Type B pancreatic cell (in vitro differentiated cells): Measurements from ENCODE around the gene INMT. TPM values are rescaled to one million over a fixed set of nuclear protein-coding genes. Genes with fewer than 3 reads are reported as not detected.

Experiments used
- DNase-seq: peaks from one replicate; pipeline ENCODE4 v3.0.0; 2021; ENCODE audit warnings: mixed read lengths; ENCODE audit not compliant: unreplicated experiment; ENCODE audit errors: extremely low spot score
- H3K27ac Mint-ChIP-seq: 2 replicates; pipeline ENCODE4 v1.8.0; 2021; ENCODE audit warnings: mild to moderate bottlenecking, mixed read lengths
- H3K27me3 Mint-ChIP-seq: 2 replicates; pipeline ENCODE4 v1.8.0; 2021; ENCODE audit warnings: mixed read lengths
- H3K36me3 Mint-ChIP-seq: 2 replicates; pipeline ENCODE4 v1.8.0; 2021; ENCODE audit warnings: mixed read lengths
- H3K4me1 Mint-ChIP-seq: one replicate; pipeline ENCODE4 v1.8.0; 2021; ENCODE audit warnings: mixed read lengths; ENCODE audit not compliant: unreplicated experiment
- H3K4me3 Mint-ChIP-seq: 2 replicates; pipeline ENCODE4 v1.8.0; 2021; ENCODE audit warnings: mild to moderate bottlenecking, mixed read lengths
- H3K9me3 Mint-ChIP-seq: 2 replicates; pipeline ENCODE4 v1.8.0; 2021; ENCODE audit warnings: mixed read lengths
- CTCF ChIP-seq: fragments of 200-600 bp; sonication (generic); conservative IDR thresholded peaks from 2 replicates; pipeline ENCODE4 v1.5.0; 2021; ENCODE audit warnings: antibody characterized with exemption, mild to moderate bottlenecking
- total RNA-seq: library from RNA; stranded (reverse); gene quantifications from 2 replicates; pipeline ENCODE4 v1.2.1, GENCODE V29; 2021; ENCODE audit warnings: low replicate concordance

INMT gene
- total RNA-seq, 1 donor from 2014 or later = not detected

GRCh38 chr7:30805931-30806330 lies 54.0 kb downstream of the INMT start:
- Mint-ChIP-seq H3K27me3 (no peaks in the 10 kb centered on the region), H3K27ac (no peak overlapping the region), H3K9me3 (no peaks in the 10 kb centered on the region), H3K36me3 (peaks cover 10% of the 10 kb centered on the region), H3K4me1 (peaks cover 6% of the 10 kb centered on the region), H3K4me3 (no peak overlapping the region)
- no peak for TF ChIP-seq CTCF
- DNase-seq = no peak

Other genes starting within 250 kb of the INMT start
- 72.6 and 105 TPM in 2 replicates for gene GGCT, start 247.3 kb upstream of the INMT start, total RNA-seq
- gene GARS1, start 157.3 kb upstream of the INMT start, total RNA-seq = 111 and 157 TPM in 2 replicates
- gene CRHR2, start 69.7 kb upstream of the INMT start, total RNA-seq = 0.21 and 0.27 TPM in 2 replicates
- gene MINDY4, start 19.3 kb downstream of the INMT start, total RNA-seq = 5.4 and 8.4 TPM in 2 replicates
- gene AQP1, start 159.7 kb downstream of the INMT start, total RNA-seq = 1.7 and 6.0 TPM in 2 replicates
- not detected in 2 replicates for gene GHRHR, start 211.8 kb downstream of the INMT start, total RNA-seq